Small intestine (tissue), 7 donors: ENCODE measurements around the gene BRMS1. TPM values are rescaled to one million over a fixed set of nuclear protein-coding genes. Genes with fewer than 3 reads are reported as not detected.

Experiments
- DNase-seq, 2 donors: peaks; one replicate each; pipeline versions ENCODE4 v3.0.0 to v3.0.0-alpha.2; 2013
- FAIRE-seq: peaks from 2 replicates; lab custom pipeline; 2012; peaks lifted over from hg19 to GRCh38; lab: Jason Lieb, UNC
- H3K27ac ChIP-seq, 3 donors: one replicate each; pipeline ENCODE4 v1.5.1; 2013; ENCODE audit warnings: low read length in 2 of 3, mild to moderate bottlenecking in 2 of 3, control low read depth in 1 of 3, inconsistent platforms in 1 of 3, low read depth in 1 of 3, moderate library complexity in 1 of 3
- H3K27me3 ChIP-seq, 3 donors: one replicate each; pipeline ENCODE4 v1.6.1; 2013; ENCODE audit warnings: low read length in 3 of 3, inconsistent platforms in 1 of 3; ENCODE audit not compliant: control insufficient read depth in 3 of 3, insufficient read depth in 3 of 3
- H3K36me3 ChIP-seq, 3 donors: one replicate each; pipeline ENCODE4 v1.6.1; 2013; ENCODE audit warnings: low read length in 3 of 3, inconsistent platforms in 1 of 3, low read depth in 1 of 3, mild to moderate bottlenecking in 1 of 3, moderate library complexity in 1 of 3; ENCODE audit not compliant: control insufficient read depth in 3 of 3, insufficient read depth in 2 of 3
- H3K4me1 ChIP-seq, 3 donors: one replicate each; pipeline ENCODE4 v1.6.1; 2013; ENCODE audit warnings: low read length in 2 of 3, inconsistent platforms in 1 of 3, low read depth in 1 of 3, mild to moderate bottlenecking in 1 of 3, moderate library complexity in 1 of 3; ENCODE audit not compliant: control insufficient read depth in 3 of 3, insufficient read depth in 2 of 3
- H3K4me3 ChIP-seq, 3 donors: one replicate each; pipeline ENCODE4 v1.5.1; 2013; ENCODE audit warnings: low read length in 3 of 3, control low read depth in 1 of 3, inconsistent platforms in 1 of 3, low read depth in 1 of 3, mild to moderate bottlenecking in 1 of 3, moderate library complexity in 1 of 3
- H3K9me3 ChIP-seq, 2 donors: one replicate each; pipeline ENCODE4 v1.6.1; 2013; ENCODE audit warnings: low read depth in 1 of 2, low read length in 1 of 2; ENCODE audit not compliant: control insufficient read depth in 2 of 2, insufficient read depth in 1 of 2
- WGBS, 3 donors: extraction: QIAGEN DNeasy Blood & Tissue Kit; methylation state at CpG; one replicate each; pipeline ENCODE4 v1.1.7; 2013; 5-methylcytosine and 5-hydroxymethylcytosine counted together
- polyA plus RNA-seq, 4 donors: library from polyadenylated mRNA; stranded (reverse) in 3 of 4; unstranded in 1 of 4; fragments of 200-250 nt in 3 of 4; fragments of 120-200 nt in 1 of 4; gene quantifications; one replicate each; pipeline versions ENCODE4 v1.2.1 to v1.2.3, GENCODE V29; 2013
- donor health status: healthy with polysubstance abuse.
- donor health status: control.
- donor health status: control.
- donor health status: Bipolar disorder and iron deficiency.
- donor health status: healthy.

The BRMS1 gene
- polyA plus RNA-seq, 4 donors, result 33.5 to 77.5 (median 72.7) TPM

DNA sequence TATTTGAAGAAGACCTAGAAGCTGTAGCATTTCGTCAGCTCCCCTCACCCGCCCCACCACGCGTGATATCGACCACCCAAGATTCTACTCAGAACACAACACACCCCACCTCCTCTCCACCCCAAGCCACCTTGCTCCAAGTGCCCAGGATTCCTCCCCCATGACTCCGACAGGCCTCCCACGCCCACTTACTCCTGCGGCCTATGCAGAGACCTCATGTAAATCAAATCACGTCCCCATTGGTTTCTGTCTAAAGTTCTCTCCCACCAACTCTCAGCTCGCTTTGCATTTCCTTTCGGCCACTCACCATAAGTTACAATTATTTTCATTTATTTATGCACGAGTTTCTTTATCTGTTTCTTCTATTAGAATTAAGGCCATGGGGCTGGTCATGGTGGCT lies 42.2 kb downstream of the BRMS1 start:
- WGBS, 3 donors, result 87 to 91% (median 90%) methylated on average over 12 of the region's 12 CpGs
- no peaks in the 10 kb centered on the region for H3K4me1 ChIP-seq
- H3K9me3 ChIP-seq, result no peaks in the 10 kb centered on the region
- H3K27me3 ChIP-seq, result peaks cover 0 to 8% (median 0%) of the 10 kb centered on the region in 3 donors
- no peak for DNase-seq
- H3K4me3 ChIP-seq, result no peak overlapping the region
- no peak for FAIRE-seq
- no peak overlapping the region for H3K27ac ChIP-seq
- no peaks in the 10 kb centered on the region for H3K36me3 ChIP-seq

GRCh38 chr11:66299186-66299585 lies 45.7 kb downstream of the BRMS1 start:
- H3K4me3 ChIP-seq, result no peak overlapping the region
- H3K9me3 ChIP-seq, result no peaks in the 10 kb centered on the region
- no peaks in the 10 kb centered on the region for H3K36me3 ChIP-seq
- H3K27ac ChIP-seq, result no peak overlapping the region
- FAIRE-seq (no peak), DNase-seq (no peak)
- 73 to 75% (median 73%) methylated on average over 3 of the region's 3 CpGs for WGBS, 3 donors
- peaks cover 0 to 19% (median 0%) of the 10 kb centered on the region in 3 donors for H3K27me3 ChIP-seq
- H3K4me1 ChIP-seq, result no peaks in the 10 kb centered on the region

DNA sequence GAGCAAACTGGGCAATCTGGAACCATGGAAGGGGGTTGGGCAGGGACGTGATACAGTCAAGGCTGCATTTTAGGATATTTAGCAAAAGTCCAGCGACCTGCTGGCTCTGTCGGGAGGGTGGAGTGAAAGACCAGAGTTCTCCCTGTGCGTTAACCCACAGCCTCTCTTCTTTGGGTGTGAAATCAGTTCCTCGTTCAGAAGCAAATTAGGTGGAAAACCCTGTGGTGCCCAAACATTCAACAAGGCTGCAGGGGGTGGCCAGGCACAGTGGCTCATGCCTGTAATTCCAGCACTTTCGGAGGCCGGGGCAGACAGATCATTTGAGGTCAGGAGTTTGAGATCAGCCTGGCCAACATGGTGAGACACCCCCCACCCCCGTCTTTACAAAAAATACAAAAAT lies 47.3 kb downstream of the BRMS1 start:
- FAIRE-seq (no peak), DNase-seq (no peak)
- Histone ChIP-seq H3K4me3 (no peak overlapping the region), H3K4me1 (no peaks in the 10 kb centered on the region), H3K9me3 (no peaks in the 10 kb centered on the region), H3K27me3 (peaks cover 0 to 30% (median 4%) of the 10 kb centered on the region in 3 donors), H3K27ac (no peak overlapping the region), H3K36me3 (no peaks in the 10 kb centered on the region)
- 56 to 68% (median 66%) methylated on average over 8 of the region's 8 CpGs for WGBS, 3 donors

- Histone ChIP-seq H3K9me3 (no peaks in the 10 kb centered on the region), H3K4me3 (no peak overlapping the region), H3K4me1 (peaks cover 3 to 10% (median 7%) of the 10 kb centered on the region in 3 donors), H3K27ac (no peak overlapping the region), H3K36me3 (no peaks in the 10 kb centered on the region), H3K27me3 (peaks cover 0 to 48% (median 5%) of the 10 kb centered on the region in 3 donors)
- DNase-seq, result no peak
- 85 to 88% (median 87%) methylated on average over 99 to 123 of the region's 123 CpGs for WGBS, 3 donors
- FAIRE-seq, result no peak
These were observed 50.0 kb downstream of the BRMS1 start for GRCh38 chr11:66294626-66295620.

DNA sequence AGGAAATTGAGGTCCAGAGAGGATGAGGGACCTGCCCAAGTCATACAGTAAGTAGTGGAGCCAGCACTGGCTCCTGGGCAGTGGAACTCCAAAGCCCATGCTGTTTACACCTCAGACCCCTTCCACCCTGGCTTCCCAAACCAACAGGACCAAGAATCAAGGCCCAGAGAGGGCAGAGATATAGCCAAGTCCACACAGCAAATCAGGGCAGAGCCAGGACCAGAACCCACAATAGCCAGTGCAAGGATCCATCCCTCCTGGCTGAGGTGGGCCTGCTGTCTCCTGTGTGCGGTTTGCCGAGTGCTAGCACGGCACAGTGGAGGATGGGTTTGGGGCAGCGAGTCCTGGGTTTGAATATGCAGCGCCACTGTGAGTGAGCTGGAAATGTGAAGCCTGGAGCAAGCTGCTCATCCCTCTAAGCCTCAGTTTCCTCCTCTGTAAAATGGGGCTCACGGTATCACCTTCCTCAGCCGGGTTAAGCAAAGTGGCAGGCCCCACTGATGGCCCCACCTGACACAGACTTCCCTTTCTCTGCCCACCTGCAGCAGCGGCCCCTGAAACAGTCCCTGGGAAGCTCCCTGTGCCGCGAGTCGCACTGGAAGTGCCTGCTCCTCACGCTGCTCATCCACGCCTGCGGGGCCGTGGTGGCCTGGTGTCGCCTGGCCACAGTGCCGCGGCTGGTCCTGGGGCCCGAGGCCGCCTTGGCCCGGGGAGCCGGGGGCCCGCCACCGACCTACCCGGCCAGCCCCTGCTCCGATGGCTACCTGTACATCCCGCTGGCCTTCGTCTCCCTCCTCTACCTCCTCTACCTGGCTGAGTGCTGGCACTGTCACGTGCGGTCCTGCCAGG lies 50.9 kb downstream of the BRMS1 start:
- 75 to 83% (median 81%) methylated on average over 28 to 30 of the region's 30 CpGs for WGBS, 3 donors
- Histone ChIP-seq H3K9me3 (no peaks in the 10 kb centered on the region), H3K27me3 (peaks cover 0 to 48% (median 5%) of the 10 kb centered on the region in 3 donors), H3K36me3 (no peaks in the 10 kb centered on the region), H3K4me3 (no peak overlapping the region), H3K4me1 (peaks cover 5 to 17% (median 8%) of the 10 kb centered on the region in 3 donors), H3K27ac (no peak overlapping the region)
- FAIRE-seq, result no peak
- DNase-seq, result no peak

DNA sequence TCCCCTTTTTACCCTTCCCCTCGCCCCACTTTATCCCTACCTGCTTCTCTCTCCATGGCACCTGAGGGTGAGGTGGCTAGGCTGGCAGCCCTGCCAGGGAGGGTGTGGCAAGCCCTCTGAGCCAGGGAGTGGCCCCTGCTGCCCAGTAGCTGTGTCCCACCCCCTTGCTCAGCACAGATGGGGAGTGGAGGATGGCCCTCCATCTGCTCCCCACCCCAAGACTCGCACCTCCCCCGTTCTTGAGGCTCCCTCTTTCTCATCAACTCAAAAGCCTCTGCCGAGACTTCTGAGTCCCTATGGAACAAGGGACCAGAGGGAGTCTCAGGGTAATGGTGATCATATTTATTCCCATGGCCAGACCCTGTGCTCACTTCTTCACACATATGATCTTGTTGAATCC lies 51.6 kb downstream of the BRMS1 start:
- peaks cover 0 to 47% (median 5%) of the 10 kb centered on the region in 3 donors for H3K27me3 ChIP-seq
- no peak for FAIRE-seq
- WGBS, 3 donors, result 42 to 66% (median 44%) methylated on average over 4 of the region's 4 CpGs
- H3K27ac ChIP-seq, result no peak overlapping the region
- H3K4me1 ChIP-seq, result peaks cover 5 to 17% (median 8%) of the 10 kb centered on the region in 3 donors
- no peaks in the 10 kb centered on the region for H3K36me3 ChIP-seq
- H3K9me3 ChIP-seq, result no peaks in the 10 kb centered on the region
- no peak overlapping the region for H3K4me3 ChIP-seq
- no peak for DNase-seq

GRCh38 chr11:66292543-66293332 lies 52.2 kb downstream of the BRMS1 start:
- H3K9me3 ChIP-seq, result no peaks in the 10 kb centered on the region
- peaks cover 0 to 4% (median 0%) of the 10 kb centered on the region in 3 donors for H3K36me3 ChIP-seq
- H3K4me1 ChIP-seq, result peaks cover 5 to 23% (median 8%) of the 10 kb centered on the region in 3 donors
- DNase-seq (no peak), FAIRE-seq (no peak)
- H3K27me3 ChIP-seq, result peaks cover 0 to 43% (median 5%) of the 10 kb centered on the region in 3 donors
- H3K4me3 ChIP-seq, result no peak overlapping the region
- H3K27ac ChIP-seq, result no peak overlapping the region
- 20 to 47% (median 36%) methylated on average over 15 to 17 of the region's 17 CpGs for whole genome bisulfite sequencing, 3 donors
